Measurements from ENCODE around the gene AUTS2.

- TF ChIP-seq SMARCA5 (IDR thresholded peaks at IDR 0.05) = no peak
- no peak for TF ChIP-seq DNMT1 (IDR thresholded peaks at IDR 0.05)
- TF ChIP-seq, protein P1, sequence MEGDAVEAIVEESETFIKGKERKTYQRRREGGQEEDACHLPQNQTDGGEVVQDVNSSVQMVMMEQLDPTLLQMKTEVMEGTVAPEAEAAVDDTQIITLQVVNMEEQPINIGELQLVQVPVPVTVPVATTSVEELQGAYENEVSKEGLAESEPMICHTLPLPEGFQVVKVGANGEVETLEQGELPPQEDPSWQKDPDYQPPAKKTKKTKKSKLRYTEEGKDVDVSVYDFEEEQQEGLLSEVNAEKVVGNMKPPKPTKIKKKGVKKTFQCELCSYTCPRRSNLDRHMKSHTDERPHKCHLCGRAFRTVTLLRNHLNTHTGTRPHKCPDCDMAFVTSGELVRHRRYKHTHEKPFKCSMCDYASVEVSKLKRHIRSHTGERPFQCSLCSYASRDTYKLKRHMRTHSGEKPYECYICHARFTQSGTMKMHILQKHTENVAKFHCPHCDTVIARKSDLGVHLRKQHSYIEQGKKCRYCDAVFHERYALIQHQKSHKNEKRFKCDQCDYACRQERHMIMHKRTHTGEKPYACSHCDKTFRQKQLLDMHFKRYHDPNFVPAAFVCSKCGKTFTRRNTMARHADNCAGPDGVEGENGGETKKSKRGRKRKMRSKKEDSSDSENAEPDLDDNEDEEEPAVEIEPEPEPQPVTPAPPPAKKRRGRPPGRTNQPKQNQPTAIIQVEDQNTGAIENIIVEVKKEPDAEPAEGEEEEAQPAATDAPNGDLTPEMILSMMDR (IDR thresholded peaks at IDR 0.05 in 2 of 3, conservative IDR thresholded peaks at IDR 0.05 in 1 of 3; ENCODE audit: insufficient read depth in 2 of 3, low read depth in 1 of 3, low read length in 3 of 3) = no peak
- TF ChIP-seq RAD21 (CRISPR knock-in tag; conservative IDR thresholded peaks at IDR 0.05 in 1 of 2, IDR thresholded peaks at IDR 0.05 in 1 of 2) = no peak
- TF ChIP-seq, protein P2, sequence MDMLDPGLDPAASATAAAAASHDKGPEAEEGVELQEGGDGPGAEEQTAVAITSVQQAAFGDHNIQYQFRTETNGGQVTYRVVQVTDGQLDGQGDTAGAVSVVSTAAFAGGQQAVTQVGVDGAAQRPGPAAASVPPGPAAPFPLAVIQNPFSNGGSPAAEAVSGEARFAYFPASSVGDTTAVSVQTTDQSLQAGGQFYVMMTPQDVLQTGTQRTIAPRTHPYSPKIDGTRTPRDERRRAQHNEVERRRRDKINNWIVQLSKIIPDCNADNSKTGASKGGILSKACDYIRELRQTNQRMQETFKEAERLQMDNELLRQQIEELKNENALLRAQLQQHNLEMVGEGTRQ (CRISPR knock-in tag; IDR thresholded peaks at IDR 0.05) = no peak
- no peak for TF ChIP-seq BMI1 (IDR thresholded peaks at IDR 0.05; ENCODE audit: low read length)
- no peak for TF ChIP-seq BRF1 (IDR thresholded peaks at IDR 0.05; ENCODE audit: borderline replicate concordance, extremely low read depth, insufficient read length)
Measured at GRCh38 chr7:70741666-70742065, 1143.4 kb downstream of the AUTS2 start.
